Panc1 (cell line): Measurements from ENCODE around the gene CPEB2. TPM values are rescaled to one million over a fixed set of nuclear protein-coding genes. Genes with fewer than 3 reads are reported as not detected.

Source experiments
- ATAC-seq: fragments of 200-7000 bp; cut with Tn5 transposase; 2 replicates; pipeline ENCODE4 v1.9.1; 2020; ENCODE audit warnings: mild to moderate bottlenecking, moderate library complexity
- BruUV-seq: library from RNA; stranded (reverse); fragments of 400-500 nt; replicated peaks from 2 replicates; lab custom pipeline; 2021; lab: Mats Ljungman, UMichigan
- CTCF ChIA-PET: fragments of 300-600 bp; sonication (Branson Sonifier 250); formaldehyde crosslinking; loops from one replicate; lab custom pipeline; 2022; ENCODE audit warnings: antibody characterized with exemption; lab: Charles Lee
- POLR2A ChIA-PET: fragments of 300-600 bp; sonication (Branson Sonifier 250); formaldehyde crosslinking; loops from one replicate; lab custom pipeline; 2022; ENCODE audit warnings: antibody characterized with exemption; lab: Charles Lee
- DNase-seq: peaks from one replicate; pipeline ENCODE4 v3.0.0-alpha.2; 2010; ENCODE audit warnings: low read depth, low spot score
- H3K27ac ChIP-seq: 2 replicates; pipeline ENCODE4 v1.5.1; 2011; ENCODE audit warnings: mild to moderate bottlenecking, low read length, inconsistent platforms
- H3K27me3 ChIP-seq: fragments of 200-500 bp; sonication (Bioruptor generic); 2 replicates; pipeline ENCODE4 v1.6.0; 2014; ENCODE audit warnings: low read length, inconsistent platforms; ENCODE audit not compliant: control insufficient read depth, insufficient read depth
- H3K36me3 ChIP-seq: fragments of 200-500 bp; sonication (Bioruptor generic); 2 replicates; pipeline ENCODE4 v1.5.1; 2014; ENCODE audit warnings: inconsistent platforms, mild to moderate bottlenecking, low read length, moderate library complexity; ENCODE audit not compliant: control insufficient read depth, insufficient read depth
- H3K4me1 ChIP-seq: 2 replicates; pipeline ENCODE4 v1.5.1; 2011; ENCODE audit warnings: inconsistent platforms, mild to moderate bottlenecking, low read length, moderate library complexity; ENCODE audit not compliant: control insufficient read depth, insufficient read depth
- H3K4me3 ChIP-seq, 2 experiments: 2 replicates each; pipeline ENCODE4 v1.5.1; 2011 to 2012; ENCODE audit warnings: low read depth in 2 of 2, low read length in 2 of 2, mild to moderate bottlenecking in 2 of 2, inconsistent platforms in 1 of 2, moderate library complexity in 1 of 2
- H3K9me3 ChIP-seq: fragments of 200-500 bp; sonication (Bioruptor generic); 2 replicates; pipeline ENCODE4 v1.5.1; 2014; ENCODE audit warnings: low read depth, mild to moderate bottlenecking, inconsistent platforms, low read length, moderate library complexity; ENCODE audit not compliant: control insufficient read depth, insufficient read depth
- CTCF ChIP-seq: fragments of 450-650 bp; IDR thresholded peaks from 2 replicates; pipeline ENCODE4 v1.5.1; 2017; ENCODE audit warnings: mild to moderate bottlenecking
- POLR2AphosphoS5 ChIP-seq: IDR thresholded peaks from 2 replicates; pipeline ENCODE4 v1.6.1; 2012; ENCODE audit warnings: mild to moderate bottlenecking, low read depth, low read length, moderate library complexity
- REST ChIP-seq, 2 experiments: IDR thresholded peaks; 2 replicates each; pipeline ENCODE4 v1.6.1; 2011 to 2012; ENCODE audit warnings: low read depth in 2 of 2, control low read depth in 1 of 2, low read length in 1 of 2, mild to moderate bottlenecking in 1 of 2, moderate library complexity in 1 of 2; ENCODE audit not compliant: insufficient read depth in 1 of 2
- SIN3A ChIP-seq: IDR thresholded peaks from 2 replicates; pipeline ENCODE4 v1.6.1; 2012; ENCODE audit warnings: low read depth, mild to moderate bottlenecking, low read length, moderate library complexity, borderline replicate concordance; ENCODE audit not compliant: insufficient read depth
- TCF7L2 ChIP-seq: IDR thresholded peaks from 2 replicates; pipeline ENCODE4 v1.6.1; 2011; ENCODE audit warnings: mild to moderate bottlenecking, low read depth, low read length, inconsistent platforms
- in situ Hi-C: cut with HindIII; loops from 2 replicates; pipeline ENCODE4 v1.10.0; 2016; ENCODE audit warnings: low sequenced_read_pairs, low pct_unique_long_range_greater_than_20kb
- intact Hi-C: fragments of 100-400 bp; cut with micrococcal nuclease; formaldehyde crosslinking; loops from one replicate; pipeline ENCODE4 v1.10.0; 2022; ENCODE audit not compliant: unreplicated experiment
- total RNA-seq: library from RNA; stranded (reverse); gene quantifications from one replicate; pipeline ENCODE4 v1.2.1, GENCODE V29; 2021; ENCODE audit not compliant: unreplicated experiment

The CPEB2 gene
- total RNA-seq, 1 experiment from 2014 or later = 7.2 TPM

- Histone ChIP-seq H3K36me3 (no peaks in the 10 kb centered on the region; the same call in 1 of the 2 replicates), H3K4me3 (peak overlapping the region; percentile 72 to 80), H3K4me1 (no peaks in the 10 kb centered on the region), H3K27me3 (no peaks in the 10 kb centered on the region), H3K9me3 (no peaks in the 10 kb centered on the region), H3K27ac (peak overlapping the region; percentile 58)
- ChIA-PET CTCF (no interaction called here), POLR2A (no interaction called here)
- in situ Hi-C loops (no loop called here), intact Hi-C loops (no loop called here)
- no TSS peak for BruUV-seq
- TF ChIP-seq REST (IDR thresholded peaks at IDR 0.05; ENCODE audit: insufficient read depth in 1 of 2, low read depth in 2 of 2, low read length in 1 of 2) (no peak), TCF7L2 (peak; percentile 75)
- no peak for DNase-seq
- no peak for ATAC-seq
Observed at GRCh38 chr4:15004739-15005301, 2.5 kb downstream of the CPEB2 start.

DNA sequence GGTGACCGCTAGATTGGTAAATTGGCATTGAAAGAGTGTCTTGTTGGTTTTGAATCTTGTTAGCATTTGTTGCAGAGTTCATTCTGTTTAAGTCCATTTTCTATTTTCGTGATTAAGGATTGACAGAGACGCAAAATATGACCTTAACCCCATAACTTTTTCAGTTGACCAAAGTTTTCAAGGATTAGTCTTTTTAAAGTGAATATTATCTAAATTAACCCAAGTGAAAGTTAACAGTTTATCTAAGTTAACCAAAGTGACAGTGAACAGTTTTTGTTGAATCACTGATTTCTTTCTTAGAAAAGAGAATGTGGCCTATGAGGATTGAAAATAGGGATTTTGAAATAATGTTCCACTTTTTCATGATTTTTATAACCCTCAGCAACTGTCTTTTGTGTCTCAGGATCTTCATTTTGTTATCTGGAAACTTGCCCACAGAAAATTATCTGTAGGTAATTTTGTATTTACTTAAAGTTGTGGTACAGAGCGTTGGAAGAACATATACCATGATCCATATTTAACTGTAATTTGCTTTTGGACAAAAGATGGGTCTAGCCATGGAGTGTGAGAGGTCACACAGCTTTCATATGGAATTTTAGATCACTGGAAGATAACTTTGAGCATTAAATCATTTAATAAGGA is 3.3 kb downstream of the CPEB2 start:
- ATAC-seq = no peak
- POLR2A ChIA-PET = no interaction called here
- in situ Hi-C loops (no loop called here), intact Hi-C loops (no loop called here)
- peak overlapping the region; percentile 72 to 80 for H3K4me3 ChIP-seq
- H3K9me3 ChIP-seq = no peaks in the 10 kb centered on the region
- H3K36me3 ChIP-seq = no peaks in the 10 kb centered on the region; the same call in 1 of the 2 replicates
- DNase-seq = no peak
- peak overlapping the region; percentile 58 for H3K27ac ChIP-seq
- H3K4me1 ChIP-seq = no peaks in the 10 kb centered on the region
- TF ChIP-seq REST (IDR thresholded peaks at IDR 0.05; ENCODE audit: insufficient read depth in 1 of 2, low read depth in 2 of 2, low read length in 1 of 2) (no peak), SIN3A (no peak), CTCF (no peak), TCF7L2 (no peak), POLR2AphosphoS5 (no peak)
- CTCF ChIA-PET = no interaction called here
- no peaks in the 10 kb centered on the region for H3K27me3 ChIP-seq
- TSS peak; percentile 33 for BruUV-seq
